Smooth muscle cell of the brain vasculature (primary cell): Measurements from ENCODE around the gene HMGB4.

Experiments
- DNase-seq: peaks from one replicate; pipeline ENCODE4 v3.0.0-alpha.2; 2012; ENCODE audit warnings: low read depth, low spot score

The HMGB4 gene

GRCh38 chr1:33863779-33864178, at the start of gene HMGB4:
Gene HMGB4, plus strand, starts transcription at chr1:33864079. Its CDS starts 113 bp downstream, at chr1:33864192.
- no peak for DNase-seq

GRCh38 chr1:33814166-33814565, 49.7 kb upstream of the HMGB4 start:
- DNase-seq = no peak

GRCh38 chr1:33815061-33815460, 48.8 kb upstream of the HMGB4 start:
- DNase-seq = no peak

- no peak for DNase-seq
These were observed 45.8 kb upstream of the HMGB4 start for GRCh38 chr1:33818071-33818470.

- no peak for DNase-seq
These were observed 44.5 kb upstream of the HMGB4 start for GRCh38 chr1:33819290-33819912.

GRCh38 chr1:33819913-33820311, 44.0 kb upstream of the HMGB4 start:
- no peak for DNase-seq

GRCh38 chr1:33820804-33821203, 43.1 kb upstream of the HMGB4 start:
- no peak for DNase-seq

GRCh38 chr1:33821291-33821690, 42.6 kb upstream of the HMGB4 start:
- DNase-seq = no peak

GRCh38 chr1:33822396-33822795, 41.5 kb upstream of the HMGB4 start:
- DNase-seq = no peak

GRCh38 chr1:33823401-33823800, 40.5 kb upstream of the HMGB4 start:
- no peak for DNase-seq

GRCh38 chr1:33823830-33824229, 40.0 kb upstream of the HMGB4 start:
- no peak for DNase-seq

- DNase-seq = no peak
These were observed 39.6 kb upstream of the HMGB4 start for GRCh38 chr1:33824321-33824720.

- no peak for DNase-seq
These were observed 38.9 kb upstream of the HMGB4 start for GRCh38 chr1:33824971-33825370.

- DNase-seq = no peak
These were observed 38.4 kb upstream of the HMGB4 start for GRCh38 chr1:33825506-33825905.

- DNase-seq = no peak
These were observed 37.6 kb upstream of the HMGB4 start for GRCh38 chr1:33826311-33826710.

GRCh38 chr1:33826711-33827110, 37.2 kb upstream of the HMGB4 start:
- DNase-seq = no peak

GRCh38 chr1:33828059-33828458, 35.8 kb upstream of the HMGB4 start:
- DNase-seq = no peak

- DNase-seq = no peak
These were observed 35.2 kb upstream of the HMGB4 start for GRCh38 chr1:33828654-33829053.

- DNase-seq = no peak
These were observed 27.0 kb upstream of the HMGB4 start for GRCh38 chr1:33836911-33837310.

- no peak for DNase-seq
These were observed 26.2 kb upstream of the HMGB4 start for GRCh38 chr1:33837635-33838034.

GRCh38 chr1:33841494-33841893, 22.4 kb upstream of the HMGB4 start:
- no peak for DNase-seq

GRCh38 chr1:33842348-33842747, 21.5 kb upstream of the HMGB4 start:
- no peak for DNase-seq

- DNase-seq = no peak
These were observed 19.7 kb upstream of the HMGB4 start for GRCh38 chr1:33844166-33844565.

- no peak for DNase-seq
These were observed 17.0 kb upstream of the HMGB4 start for GRCh38 chr1:33846861-33847260.
